ENCODE data around the gene FBXO2. TPM values are rescaled to one million over a fixed set of nuclear protein-coding genes. Genes with fewer than 3 reads are reported as not detected.
"Not testable (repeated sequence)": the region's sequence is repeated elsewhere in the genome, so short reads cannot be mapped to it uniquely, and the experiment has no call there.

Gene FBXO2
- total RNA-seq, 2 experiments from 2014 or later: 4.8 to 6.2 TPM

DNA sequence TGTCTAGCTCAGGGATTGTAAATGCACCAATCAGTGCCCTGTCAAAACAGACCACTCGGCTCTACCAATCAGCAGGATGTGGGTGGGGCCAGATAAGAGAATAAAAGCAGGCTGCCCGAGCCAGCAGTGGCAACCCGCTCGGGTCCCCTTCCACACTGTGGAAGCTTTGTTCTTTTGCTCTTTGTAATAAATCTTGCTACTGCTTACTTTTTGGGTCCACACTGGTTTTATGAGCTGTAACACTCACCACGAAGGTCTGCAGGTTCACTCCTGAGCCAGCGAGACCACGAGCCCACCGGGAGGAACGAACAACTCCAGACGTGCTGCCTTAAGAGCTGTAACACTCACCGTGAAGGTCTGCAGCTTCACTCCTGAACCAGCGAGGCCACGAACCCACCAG, 44.9 kb downstream of the FBXO2 start:
- H3K4me3 Mint-ChIP-seq; H3K36me3 Mint-ChIP-seq; ATAC-seq (ENCODE audit: low read depth); DNase-seq; H3K9me3 Mint-ChIP-seq; H3K27ac Mint-ChIP-seq; H3K4me1 Mint-ChIP-seq; POLR2A ChIA-PET; H3K27me3 Mint-ChIP-seq: not testable (repeated sequence)

DNA sequence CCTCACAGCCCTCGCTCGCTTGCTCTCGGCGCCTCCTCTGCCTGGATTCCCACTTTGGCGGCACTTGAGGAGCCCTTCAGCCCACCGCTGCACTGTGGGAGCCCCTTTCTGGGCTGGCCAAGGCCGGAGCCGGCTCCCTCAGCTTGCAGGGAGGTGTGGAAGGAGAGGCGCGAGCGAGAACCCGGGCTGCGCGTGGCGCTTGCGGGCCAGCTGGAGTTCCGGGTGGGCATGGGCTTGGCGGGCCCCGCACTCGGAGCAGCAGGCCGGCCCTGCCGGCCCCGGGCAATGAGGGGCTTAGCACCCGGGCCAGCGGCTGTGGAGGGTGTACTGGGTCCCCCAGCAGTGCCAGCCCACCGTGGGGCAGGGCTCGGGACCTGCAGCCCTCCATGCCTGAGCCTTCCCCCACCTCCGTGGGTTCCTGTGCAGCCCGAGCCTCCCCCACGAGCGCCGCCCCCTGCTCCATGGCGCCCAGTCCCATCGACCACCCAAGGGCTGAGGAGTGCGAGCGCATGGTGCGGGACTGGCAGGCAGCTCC, 45.6 kb downstream of the FBXO2 start:
- ATAC-seq (ENCODE audit: low read depth); DNase-seq; H3K27ac Mint-ChIP-seq; H3K27me3 Mint-ChIP-seq; POLR2A ChIA-PET; H3K4me3 Mint-ChIP-seq; H3K36me3 Mint-ChIP-seq; H3K4me1 Mint-ChIP-seq; H3K9me3 Mint-ChIP-seq: not testable (repeated sequence)

DNA sequence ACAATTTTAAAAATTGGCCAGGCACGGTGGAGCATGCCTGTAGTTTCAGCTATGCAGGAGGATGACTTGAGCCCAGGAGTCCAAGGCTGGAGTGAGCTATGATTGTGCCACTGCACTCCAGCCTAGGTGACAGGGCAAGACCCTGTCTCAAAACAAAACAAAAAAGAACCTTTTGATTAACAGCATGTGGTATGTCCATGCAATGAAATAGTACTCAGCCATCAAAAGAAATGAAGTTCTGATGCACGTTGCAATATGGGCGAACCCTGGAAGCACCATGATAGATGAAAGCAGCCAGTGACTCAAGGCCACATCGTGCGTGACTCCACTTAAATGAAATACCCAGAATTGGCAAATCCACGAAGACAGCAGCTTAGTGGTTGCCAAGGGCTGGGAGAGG, 47.5 kb downstream of the FBXO2 start:
- H3K4me1 Mint-ChIP-seq: no peaks in the 10 kb centered on the region
- H3K4me3 Mint-ChIP-seq: no peak overlapping the region
- no peaks in the 10 kb centered on the region for H3K9me3 Mint-ChIP-seq
- H3K36me3 Mint-ChIP-seq: no peaks in the 10 kb centered on the region
- no peak for ATAC-seq (ENCODE audit: low read depth)
- POLR2A ChIA-PET: no interaction called here
- DNase-seq: no peak
- no peak overlapping the region for H3K27ac Mint-ChIP-seq
- H3K27me3 Mint-ChIP-seq: peaks cover 2% of the 10 kb centered on the region

DNA sequence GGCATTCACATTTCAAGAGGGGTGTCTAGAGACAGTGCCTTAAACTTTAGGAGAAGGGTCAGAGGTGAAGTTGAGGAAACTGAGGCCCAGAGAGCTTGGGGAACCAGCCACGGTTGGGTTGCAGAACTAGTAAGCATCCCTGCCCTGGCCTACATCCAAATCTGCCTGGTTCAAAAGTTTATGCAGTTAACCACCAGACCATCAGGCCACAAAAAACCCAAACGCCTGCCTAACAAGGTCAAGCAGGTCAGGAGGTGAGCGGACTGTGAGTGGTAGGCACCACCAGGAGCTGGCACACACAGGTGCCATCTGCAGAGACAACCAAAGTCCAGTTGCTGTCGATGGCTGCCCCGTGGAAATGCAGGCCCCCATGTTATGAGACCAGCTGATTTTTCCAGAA, 51.2 kb downstream of the FBXO2 start:
- Mint-ChIP-seq H3K9me3 (no peaks in the 10 kb centered on the region), H3K27ac (no peak overlapping the region), H3K4me1 (no peaks in the 10 kb centered on the region), H3K4me3 (no peak overlapping the region), H3K36me3 (no peaks in the 10 kb centered on the region), H3K27me3 (no peaks in the 10 kb centered on the region)
- no peak for DNase-seq
- POLR2A ChIA-PET: no interaction called here
- no peak for ATAC-seq (ENCODE audit: low read depth)

DNA sequence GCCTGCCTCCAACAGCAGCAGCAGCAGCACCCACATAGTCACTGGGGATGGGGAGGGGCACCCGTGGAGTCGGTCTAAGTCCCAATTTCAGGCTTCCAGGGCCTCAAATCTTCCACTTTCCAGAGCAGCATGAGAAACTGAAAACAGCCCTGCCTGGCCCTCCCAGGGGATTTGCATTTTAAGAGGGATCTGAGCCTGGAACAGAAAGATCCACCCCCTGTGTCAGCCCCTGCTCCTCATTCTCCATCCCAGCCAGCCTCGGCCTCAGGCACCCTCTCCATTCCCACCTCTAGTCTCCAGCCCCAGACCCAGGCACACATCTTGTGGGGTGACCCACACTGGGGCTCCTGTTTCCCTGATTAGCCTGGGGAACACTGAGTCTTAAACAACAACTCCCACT, 51.8 kb downstream of the FBXO2 start:
- ATAC-seq (ENCODE audit: low read depth) (no peak), DNase-seq (no peak)
- POLR2A ChIA-PET: no interaction called here
- no peak overlapping the region for H3K27ac Mint-ChIP-seq
- H3K27me3 Mint-ChIP-seq: no peaks in the 10 kb centered on the region
- no peaks in the 10 kb centered on the region for H3K4me1 Mint-ChIP-seq
- H3K4me3 Mint-ChIP-seq: no peak overlapping the region
- no peaks in the 10 kb centered on the region for H3K9me3 Mint-ChIP-seq
- H3K36me3 Mint-ChIP-seq: no peaks in the 10 kb centered on the region

DNA sequence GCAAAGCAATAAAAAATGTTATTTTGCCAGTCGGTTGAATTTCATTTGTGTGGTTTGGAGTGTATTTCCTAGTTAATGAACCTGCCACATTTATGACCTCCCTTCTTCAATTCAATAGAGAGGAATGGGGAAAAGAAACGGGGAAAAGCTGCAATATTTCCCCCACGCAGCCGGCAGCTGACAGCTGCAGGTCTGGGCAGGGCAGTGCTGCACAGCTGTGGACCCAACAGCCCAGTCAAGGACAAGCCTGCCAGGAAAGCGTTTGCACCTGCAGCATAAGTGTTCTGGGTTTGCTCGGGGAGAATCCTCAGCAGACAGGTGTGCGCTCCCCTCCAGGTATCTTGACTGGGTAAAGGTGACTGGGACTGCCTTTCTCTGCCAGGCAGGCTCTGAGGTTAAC, 53.4 kb downstream of the FBXO2 start:
- H3K4me3 Mint-ChIP-seq: no peak overlapping the region
- H3K9me3 Mint-ChIP-seq: no peaks in the 10 kb centered on the region
- DNase-seq (no peak), ATAC-seq (ENCODE audit: low read depth) (no peak)
- no peak overlapping the region for H3K27ac Mint-ChIP-seq
- H3K4me1 Mint-ChIP-seq: no peaks in the 10 kb centered on the region
- POLR2A ChIA-PET: no interaction called here
- peaks cover 1% of the 10 kb centered on the region for H3K27me3 Mint-ChIP-seq
- H3K36me3 Mint-ChIP-seq: no peaks in the 10 kb centered on the region

DNA sequence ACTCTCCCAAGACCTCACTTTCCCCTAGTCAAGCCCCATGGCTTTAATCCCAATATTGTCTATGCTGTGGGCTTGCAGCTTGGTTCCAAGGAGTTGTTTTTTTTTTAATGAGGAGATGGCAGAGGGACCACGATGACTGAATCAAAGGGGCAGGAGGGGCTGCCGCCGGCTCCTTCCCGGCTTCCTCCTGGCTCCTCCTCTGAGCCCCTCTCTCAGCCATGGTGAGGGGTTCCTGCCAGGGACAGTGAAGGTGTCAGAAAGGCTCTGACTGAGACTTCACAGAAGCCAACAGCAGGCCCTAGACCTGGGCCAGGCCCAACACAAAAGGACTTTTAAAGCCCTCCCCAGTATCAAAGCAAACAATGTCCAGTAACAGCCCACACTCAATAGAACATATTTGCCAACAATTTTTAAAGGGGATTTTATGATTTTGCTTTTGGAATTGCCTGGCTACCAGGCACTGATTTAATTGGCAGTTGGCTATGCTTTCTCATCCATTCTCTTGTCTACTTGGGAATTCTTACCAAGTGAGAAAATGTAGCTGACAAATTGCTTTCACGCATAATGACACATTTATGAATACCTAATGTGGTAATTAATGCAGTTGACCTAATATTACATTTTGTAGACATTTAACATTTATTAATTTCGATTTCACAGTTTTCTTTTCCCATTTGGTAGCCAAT, 54.2 kb downstream of the FBXO2 start:
- DNase-seq: no peak
- H3K4me1 Mint-ChIP-seq: no peaks in the 10 kb centered on the region
- H3K27me3 Mint-ChIP-seq: peaks cover 1% of the 10 kb centered on the region
- no peaks in the 10 kb centered on the region for H3K36me3 Mint-ChIP-seq
- no peaks in the 10 kb centered on the region for H3K9me3 Mint-ChIP-seq
- POLR2A ChIA-PET: no interaction called here
- no peak for ATAC-seq (ENCODE audit: low read depth)
- H3K27ac Mint-ChIP-seq: no peak overlapping the region
- H3K4me3 Mint-ChIP-seq: no peak overlapping the region

DNA sequence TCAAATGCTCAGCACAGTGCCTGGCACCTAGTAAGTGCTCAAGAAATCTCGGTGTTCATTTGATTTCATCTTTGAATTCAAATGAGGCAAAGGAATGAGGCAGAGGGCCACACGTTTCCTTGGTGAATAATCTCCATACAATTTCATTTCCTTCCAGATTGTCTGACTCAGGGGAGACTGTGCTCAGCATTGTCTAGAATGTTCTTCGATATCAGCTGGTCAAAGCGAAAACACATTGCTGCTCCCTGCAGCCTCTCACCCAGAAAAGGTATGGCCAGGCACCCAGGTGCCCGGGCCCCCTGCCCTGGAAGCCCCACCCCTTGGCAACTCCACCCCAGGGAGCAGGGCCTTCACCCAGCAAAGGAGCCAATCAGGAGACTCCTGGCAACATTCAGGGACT, 55.8 kb downstream of the FBXO2 start:
- H3K4me3 Mint-ChIP-seq: no peak overlapping the region
- ATAC-seq (ENCODE audit: low read depth) (no peak), DNase-seq (no peak)
- H3K9me3 Mint-ChIP-seq: no peaks in the 10 kb centered on the region
- H3K27ac Mint-ChIP-seq: no peak overlapping the region
- H3K4me1 Mint-ChIP-seq: no peaks in the 10 kb centered on the region
- H3K36me3 Mint-ChIP-seq: no peaks in the 10 kb centered on the region
- H3K27me3 Mint-ChIP-seq: peaks cover 4% of the 10 kb centered on the region
- POLR2A ChIA-PET: no interaction called here

Other genes with a start within 250 kb of the FBXO2 start
- gene DISP3, start 175.3 kb downstream of the FBXO2 start, total RNA-seq: under 1 TPM; 0.44 to 0.60 TPM
- gene FBXO44, start 448 bp upstream of the FBXO2 start, total RNA-seq: 10 to 100 TPM; 54.9 to 59.2 TPM
- 10 to 100 TPM; 27.5 to 28.0 TPM for gene FBXO6, start 9.8 kb upstream of the FBXO2 start, total RNA-seq
- gene MAD2L2, start 26.7 kb upstream of the FBXO2 start, total RNA-seq: 100 to 1,000 TPM in 1 of 2 experiments, 10 to 100 TPM in 1; 95.4 to 103 TPM
- 1 to 10 TPM; 3.5 to 4.1 TPM for gene DRAXIN, start 37.3 kb upstream of the FBXO2 start, total RNA-seq
- gene AGTRAP, start 81.7 kb upstream of the FBXO2 start, total RNA-seq: 10 to 100 TPM; 53.8 to 56.4 TPM
- gene C1orf167, start 107.8 kb upstream of the FBXO2 start, total RNA-seq: not detected
- 10 to 100 TPM; 47.0 to 47.1 TPM for gene MTHFR, start 151.5 kb upstream of the FBXO2 start, total RNA-seq
- 10 to 100 TPM; 21.9 to 25.5 TPM for gene CLCN6, start 151.8 kb upstream of the FBXO2 start, total RNA-seq
- gene NPPA, start 193.4 kb upstream of the FBXO2 start, total RNA-seq: not detected
- not detected for gene NPPB, start 204.5 kb upstream of the FBXO2 start, total RNA-seq